Transverse colon (tissue), 4 donors: ENCODE data around the gene NMU. TPM values are rescaled to one million over a fixed set of nuclear protein-coding genes. Genes with fewer than 3 reads are reported as not detected.
"Not testable (repeated sequence)": the region's sequence is repeated elsewhere in the genome, so short reads cannot be mapped to it uniquely, and the experiment has no call there.

ENCODE experiments used
- DNase-seq: peaks from one replicate; pipeline ENCODE4 v3.0.0-alpha.2; 2019
- H3K27ac ChIP-seq, 4 donors: fragments of 200-600 bp; sonication (generic); 2 replicates each; pipeline ENCODE4 v1.5.1; 2016 to 2018; ENCODE audit warnings: inconsistent platforms in 4 of 4
- H3K27me3 ChIP-seq: fragments of 200-600 bp; sonication (generic); 2 replicates; pipeline ENCODE4 v1.5.1; 2017; ENCODE audit warnings: inconsistent platforms
- H3K36me3 ChIP-seq, 4 donors: fragments of 200-600 bp; sonication (generic); 2 replicates each; pipeline ENCODE4 v1.5.1; 2017 to 2019; ENCODE audit warnings: inconsistent platforms in 4 of 4
- H3K4me1 ChIP-seq, 4 donors: fragments of 200-600 bp; sonication (generic); 2 replicates each; pipeline ENCODE4 v1.5.1; 2017 to 2020; ENCODE audit warnings: inconsistent platforms in 4 of 4
- H3K4me3 ChIP-seq, 4 donors: fragments of 200-600 bp; sonication (generic); 1 replicate in 1 of 4; 2 replicates in 3 of 4; pipeline versions ENCODE4 v1.5.1 to v1.6.1; 2017 to 2019; ENCODE audit warnings: inconsistent platforms in 4 of 4
- H3K9me3 ChIP-seq, 2 donors: fragments of 200-600 bp; sonication (generic); 2 replicates each; pipeline ENCODE4 v1.5.1; 2017 to 2019; ENCODE audit warnings: inconsistent platforms in 2 of 2
- EP300 ChIP-seq: sonication (generic); formaldehyde crosslinking; IDR thresholded peaks from one replicate; pipeline ENCODE4 v1.6.1; 2017; ENCODE audit warnings: antibody characterized with exemption, low read depth
- POLR2A ChIP-seq: fragments of 450-650 bp; IDR thresholded peaks from one replicate; pipeline ENCODE4 v1.6.1; 2016; ENCODE audit warnings: antibody characterized with exemption, mild to moderate bottlenecking, moderate library complexity
- POLR2AphosphoS5 ChIP-seq, 3 donors: sonication (generic); formaldehyde crosslinking; IDR thresholded peaks; one replicate each; pipeline ENCODE4 v1.6.1; 2016; ENCODE audit warnings: antibody characterized with exemption in 3 of 3
- WGBS, 2 donors: methylation state at CpG; one replicate each; pipeline ENCODE4 v1.1.5; 2018; ENCODE audit warnings: low coverage in 1 of 2; 5-methylcytosine and 5-hydroxymethylcytosine counted together
- in situ Hi-C, 4 donors: fragments of 200-750 bp; cut with MboI; loops; one replicate each; pipeline versions ENCODE4 v1.15.0 to v1.15.1; 2017; ENCODE audit warnings: low sequenced_read_pairs in 3 of 4, low pct_ligation_motif_present in 1 of 4, low pct_unique_long_range_greater_than_20kb in 1 of 4
- intact Hi-C: fragments of 100-400 bp; cut with DNase I; formaldehyde crosslinking; loops from one replicate; pipeline ENCODE4 v1.15.1; 2023; ENCODE audit warnings: low total_unique reads
- total RNA-seq, 4 donors: library from RNA; depleted of rRNA; stranded (reverse); fragments of >200 nt; gene quantifications; one replicate each; pipeline ENCODE4 v1.1.0, GENCODE V29; 2016
- TF ChIP-seq, protein P1 (sequence below), 5 experiments: fragments of 200-600 bp in 3 of 5; fragments of 450-650 bp in 2 of 5; sonication (generic) in 3 of 5; IDR thresholded peaks; 1 replicate in 2 of 5; 2 replicates in 3 of 5; pipeline ENCODE4 v1.5.1; 2016 to 2017; ENCODE audit warnings: antibody characterized with exemption in 5 of 5, inconsistent platforms in 3 of 5, mild to moderate bottlenecking in 2 of 5, moderate library complexity in 1 of 5

Gene NMU
- total RNA-seq, 4 donors from 2014 or later, result 0.96 TPM; not detected in 3

DNA sequence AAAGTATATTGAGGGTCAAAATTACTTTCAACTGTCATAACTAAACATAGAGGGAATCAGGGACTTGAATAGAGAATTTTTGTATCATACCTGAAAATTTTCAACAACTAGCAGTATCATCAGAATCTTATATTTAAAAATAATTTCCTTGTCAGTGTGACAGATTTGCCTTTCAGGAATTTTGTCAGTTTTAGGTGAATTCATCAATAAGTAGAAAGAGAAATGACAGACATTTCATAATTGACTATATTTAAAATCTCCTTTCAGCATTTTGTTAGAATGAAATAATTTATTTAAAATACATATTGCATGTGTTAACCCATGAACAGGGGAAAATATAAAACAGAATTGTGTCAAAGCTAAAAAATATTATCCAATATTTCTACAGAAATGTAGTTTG, 35.5 kb downstream of the NMU start:
- no peak for TF ChIP-seq EP300
- intact Hi-C loops, result no loop called here

DNA sequence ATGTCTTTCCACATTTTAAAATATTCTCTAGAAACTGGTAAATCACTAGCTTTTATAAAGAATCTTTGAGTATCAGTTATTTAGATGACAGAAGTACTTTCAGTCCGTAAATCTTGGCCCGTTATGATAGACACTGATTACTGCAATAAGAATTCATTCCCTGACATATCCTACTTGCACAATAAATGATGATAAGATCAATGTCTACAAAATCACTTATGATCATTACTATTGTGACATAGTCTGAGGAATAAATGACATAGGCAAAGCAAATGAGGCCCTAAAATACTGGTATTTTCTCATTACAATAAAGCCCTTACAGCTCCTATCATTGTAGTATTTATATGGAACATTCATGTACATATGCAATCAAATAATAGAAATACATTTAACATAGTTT, 37.5 kb downstream of the NMU start:
- intact Hi-C loops (no loop called here), in situ Hi-C loops (no loop called here)
- TF ChIP-seq POLR2AphosphoS5 (IDR thresholded peaks at IDR 0.05) (no peak), POLR2A (no peak), EP300 (no peak)
- TF ChIP-seq, protein P1, sequence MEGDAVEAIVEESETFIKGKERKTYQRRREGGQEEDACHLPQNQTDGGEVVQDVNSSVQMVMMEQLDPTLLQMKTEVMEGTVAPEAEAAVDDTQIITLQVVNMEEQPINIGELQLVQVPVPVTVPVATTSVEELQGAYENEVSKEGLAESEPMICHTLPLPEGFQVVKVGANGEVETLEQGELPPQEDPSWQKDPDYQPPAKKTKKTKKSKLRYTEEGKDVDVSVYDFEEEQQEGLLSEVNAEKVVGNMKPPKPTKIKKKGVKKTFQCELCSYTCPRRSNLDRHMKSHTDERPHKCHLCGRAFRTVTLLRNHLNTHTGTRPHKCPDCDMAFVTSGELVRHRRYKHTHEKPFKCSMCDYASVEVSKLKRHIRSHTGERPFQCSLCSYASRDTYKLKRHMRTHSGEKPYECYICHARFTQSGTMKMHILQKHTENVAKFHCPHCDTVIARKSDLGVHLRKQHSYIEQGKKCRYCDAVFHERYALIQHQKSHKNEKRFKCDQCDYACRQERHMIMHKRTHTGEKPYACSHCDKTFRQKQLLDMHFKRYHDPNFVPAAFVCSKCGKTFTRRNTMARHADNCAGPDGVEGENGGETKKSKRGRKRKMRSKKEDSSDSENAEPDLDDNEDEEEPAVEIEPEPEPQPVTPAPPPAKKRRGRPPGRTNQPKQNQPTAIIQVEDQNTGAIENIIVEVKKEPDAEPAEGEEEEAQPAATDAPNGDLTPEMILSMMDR (IDR thresholded peaks at IDR 0.05), result no peak
- no peak for DNase-seq
- Histone ChIP-seq H3K4me3 (no peak overlapping the region), H3K27ac (no peak overlapping the region), H3K36me3 (no peaks in the 10 kb centered on the region), H3K27me3 (no peaks in the 10 kb centered on the region), H3K4me1 (no peaks in the 10 kb centered on the region), H3K9me3 (no peaks in the 10 kb centered on the region)
- WGBS, 2 donors, result 86% methylated on average over 2 of the region's 2 CpGs

More for the DNA sequence above, 35.5 kb downstream of the NMU start:
- in situ Hi-C loops, result no loop called here
- Histone ChIP-seq H3K9me3 (no peaks in the 10 kb centered on the region), H3K4me1 (no peaks in the 10 kb centered on the region), H3K4me3 (no peak overlapping the region), H3K36me3 (no peaks in the 10 kb centered on the region), H3K27ac (no peak overlapping the region), H3K27me3 (no peaks in the 10 kb centered on the region)
- no peak for DNase-seq

DNA sequence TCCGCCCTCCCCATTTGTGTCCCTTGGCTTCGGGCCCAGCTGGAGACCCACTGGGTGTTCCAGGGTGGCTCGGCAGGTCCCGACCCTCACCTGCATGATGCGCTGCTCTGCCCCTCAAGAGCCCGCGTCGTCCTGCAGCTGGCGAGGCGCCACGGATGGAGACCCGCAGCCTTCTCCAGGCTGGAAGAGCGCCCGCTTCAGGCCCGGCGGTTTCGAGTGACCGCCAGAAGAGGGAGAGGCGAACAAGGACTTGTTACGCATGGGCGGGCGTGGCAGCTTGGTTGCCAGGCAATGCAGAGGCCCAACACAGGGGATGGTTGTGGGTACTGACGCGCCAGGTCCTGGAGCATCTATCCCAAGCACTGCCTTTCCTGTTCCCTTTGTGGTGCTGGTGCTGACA, 44.1 kb downstream of the NMU start, which contains the start of gene PDCL2:
Gene PDCL2 (minus strand): TSS at position 232 of the 400 bp plus-strand sequence. CDS start 136 bp downstream, at position 96.
- Histone ChIP-seq H3K9me3 (no peaks in the 10 kb centered on the region), H3K4me3 (no peak within 1 kb of the TSS), H3K27me3 (no peaks in the 10 kb centered on the region), H3K36me3 (no peaks in the 10 kb centered on the region), H3K4me1 (no peaks in the 10 kb centered on the region), H3K27ac (no peak within 1 kb of the TSS)
- in situ Hi-C loops, result no loop called here
- 98 to 100% methylated on average over 2 to 24 of the region's 24 CpGs for WGBS, 2 donors
- no peak for TF ChIP-seq POLR2AphosphoS5 (IDR thresholded peaks at IDR 0.05)
- TF ChIP-seq, protein P1 (IDR thresholded peaks at IDR 0.05), result no peak
- no peak for TF ChIP-seq EP300
- no peak for TF ChIP-seq POLR2A
- intact Hi-C loops, result no loop called here
- no peak for DNase-seq

DNA sequence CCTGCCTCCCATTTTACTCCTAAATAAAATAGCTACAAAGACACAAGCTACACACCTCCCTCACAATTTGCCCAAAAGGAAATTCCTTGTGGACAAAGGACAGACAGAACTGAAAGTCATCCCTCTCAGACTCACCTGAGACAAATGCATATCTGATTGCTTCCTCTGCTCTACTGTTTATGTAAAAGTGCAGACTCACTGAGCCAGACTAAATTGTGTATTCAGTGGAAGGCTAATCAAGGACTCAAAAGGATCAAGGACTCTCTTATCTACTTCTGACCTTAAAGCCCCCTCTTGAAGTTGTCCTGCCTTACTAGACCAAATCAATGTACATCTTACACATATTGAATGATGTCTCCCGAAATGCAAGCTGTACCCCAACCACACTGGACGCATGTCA, 47.9 kb downstream of the NMU start:
- TF ChIP-seq POLR2A (no peak), POLR2AphosphoS5 (IDR thresholded peaks at IDR 0.05) (no peak), EP300 (no peak)
- TF ChIP-seq, protein P1 (IDR thresholded peaks at IDR 0.05), result no peak
- in situ Hi-C loops, result no loop called here
- WGBS, 2 donors, result 84% methylated on average over 2 of the region's 2 CpGs; no CpG with 5 or more reads in 1 of the 2 donors
- intact Hi-C loops, result no loop called here
- Histone ChIP-seq H3K36me3 (no peaks in the 10 kb centered on the region), H3K4me1 (no peaks in the 10 kb centered on the region), H3K27me3 (no peaks in the 10 kb centered on the region), H3K27ac (no peak overlapping the region), H3K4me3 (no peak overlapping the region), H3K9me3 (no peaks in the 10 kb centered on the region)
- no peak for DNase-seq

DNA sequence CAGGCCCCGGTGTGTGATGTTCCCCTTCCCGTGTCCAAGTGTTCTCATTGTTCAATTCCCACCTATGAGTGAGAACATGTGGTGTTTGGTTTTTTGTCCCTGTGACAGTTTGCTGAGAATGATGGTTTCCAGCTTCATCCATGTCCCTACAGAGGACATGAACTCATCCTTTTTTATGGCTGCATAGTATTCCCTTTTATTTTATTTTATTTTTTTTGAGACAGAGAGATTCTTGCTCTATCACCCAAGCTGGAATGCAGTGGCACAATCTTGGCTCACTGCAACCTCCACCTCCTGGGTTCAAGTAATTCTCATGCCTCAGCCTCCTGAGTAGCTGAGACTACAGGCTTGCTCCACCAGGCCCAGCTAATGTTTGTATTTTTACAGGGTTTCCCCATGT, 53.3 kb downstream of the NMU start:
- H3K4me3 ChIP-seq, H3K9me3 ChIP-seq, in situ Hi-C loops, H3K4me1 ChIP-seq, H3K27ac ChIP-seq, DNase-seq, H3K36me3 ChIP-seq, intact Hi-C loops, H3K27me3 ChIP-seq: not testable (repeated sequence)
- WGBS, 2 donors, result 91% methylated on average over 2 of the region's 2 CpGs; no CpG with 5 or more reads in 1 of the 2 donors
